ENCODE data around the gene CD74. TPM values are rescaled to one million over a fixed set of nuclear protein-coding genes. Genes with fewer than 3 reads are reported as not detected.

Gene CD74
- total RNA-seq, 3 donors from 2014 or later (not counting 1 experiment from before 2014, with no cell fraction given), result 550 to 913 (median 748) TPM

- peak overlapping the region; percentile 78 for H3K4me3 Mint-ChIP-seq
- peaks cover 7% of the 10 kb centered on the region for H3K36me3 Mint-ChIP-seq
- no peak for ATAC-seq
- H3K27me3 Mint-ChIP-seq (ENCODE audit: low read depth in 2 of 2), result no peaks in the 10 kb centered on the region
- 100% methylated on average over 5 of the region's 5 CpGs for WGBS (ENCODE audit: insufficient coverage)
- H3K27me3 ChIP-seq (ENCODE audit: control insufficient read depth, insufficient read depth, low read length), result no peaks in the 10 kb centered on the region
- intact Hi-C loops (cut with micrococcal nuclease), result no loop called here
- H3K27ac ChIP-seq (ENCODE audit: low read length), result peak overlapping the region; percentile 56
- no peak for TF ChIP-seq CTCF (IDR thresholded peaks at IDR 0.05)
- H3K27ac Mint-ChIP-seq, result peak overlapping the region; percentile 81 to 86
- no peak for DNase-seq
- H3K9me3 Mint-ChIP-seq, result no peaks in the 10 kb centered on the region
- H3K4me1 Mint-ChIP-seq, result peaks cover 21 to 38% of the 10 kb centered on the region in 2 donors
- H3K36me3 ChIP-seq (ENCODE audit: control insufficient read depth, insufficient read depth, low read length), result peaks cover 91% of the 10 kb centered on the region
- H3K4me1 ChIP-seq (ENCODE audit: control insufficient read depth, insufficient read depth, low read length), result peaks cover 45% of the 10 kb centered on the region
- no peak overlapping the region for H3K4me3 ChIP-seq (ENCODE audit: low read length)
- H3K9me3 ChIP-seq (ENCODE audit: control insufficient read depth, insufficient read depth, low read length), result no peaks in the 10 kb centered on the region
Observed at GRCh38 chr5:150377964-150378694, 34.6 kb downstream of the CD74 start.

GRCh38 chr5:150376799-150377771 lies 35.6 kb downstream of the CD74 start:
- peak overlapping the region; percentile 56 for H3K27ac ChIP-seq (ENCODE audit: low read length)
- peak in 1 of 2 donors; percentile 49 for DNase-seq
- peak overlapping the region; percentile 78 for H3K4me3 Mint-ChIP-seq
- H3K9me3 ChIP-seq (ENCODE audit: control insufficient read depth, insufficient read depth, low read length), result no peaks in the 10 kb centered on the region
- peaks cover 7% of the 10 kb centered on the region for H3K36me3 Mint-ChIP-seq
- H3K4me3 ChIP-seq (ENCODE audit: low read length), result no peak overlapping the region
- peak; percentile 65 to 73 (median 68) for ATAC-seq
- no peak for TF ChIP-seq CTCF (IDR thresholded peaks at IDR 0.05)
- no peaks in the 10 kb centered on the region for H3K9me3 Mint-ChIP-seq
- H3K4me1 ChIP-seq (ENCODE audit: control insufficient read depth, insufficient read depth, low read length), result peaks cover 45% of the 10 kb centered on the region
- H3K27me3 Mint-ChIP-seq (ENCODE audit: low read depth in 2 of 2), result no peaks in the 10 kb centered on the region
- 59% methylated on average over 9 of the region's 10 CpGs for WGBS (ENCODE audit: insufficient coverage)
- no peaks in the 10 kb centered on the region for H3K27me3 ChIP-seq (ENCODE audit: control insufficient read depth, insufficient read depth, low read length)
- H3K27ac Mint-ChIP-seq, result peak overlapping the region; percentile 81 to 86
- intact Hi-C loops (cut with micrococcal nuclease), result no loop called here
- peaks cover 21 to 38% of the 10 kb centered on the region in 2 donors for H3K4me1 Mint-ChIP-seq
- H3K36me3 ChIP-seq (ENCODE audit: control insufficient read depth, insufficient read depth, low read length), result peaks cover 91% of the 10 kb centered on the region

GRCh38 chr5:150374651-150375050 lies 38.1 kb downstream of the CD74 start:
- Mint-ChIP-seq H3K4me3 (no peak overlapping the region), H3K4me1 (peaks cover 21 to 41% of the 10 kb centered on the region in 2 donors), H3K9me3 (no peaks in the 10 kb centered on the region), H3K36me3 (peaks cover 7% of the 10 kb centered on the region), H3K27me3 (ENCODE audit: low read depth in 2 of 2) (no peaks in the 10 kb centered on the region), H3K27ac (peak overlapping the region in 1 of 2 donors; percentile 86)
- peaks cover 45% of the 10 kb centered on the region for H3K4me1 ChIP-seq (ENCODE audit: control insufficient read depth, insufficient read depth, low read length)
- H3K4me3 ChIP-seq (ENCODE audit: low read length), result no peak overlapping the region
- intact Hi-C loops (cut with micrococcal nuclease), result no loop called here
- peaks cover 91% of the 10 kb centered on the region for H3K36me3 ChIP-seq (ENCODE audit: control insufficient read depth, insufficient read depth, low read length)
- 94% methylated on average over 11 of the region's 11 CpGs for WGBS (ENCODE audit: insufficient coverage)
- H3K27me3 ChIP-seq (ENCODE audit: control insufficient read depth, insufficient read depth, low read length), result no peaks in the 10 kb centered on the region
- TF ChIP-seq CTCF (IDR thresholded peaks at IDR 0.05), result no peak
- no peak overlapping the region for H3K27ac ChIP-seq (ENCODE audit: low read length)
- H3K9me3 ChIP-seq (ENCODE audit: control insufficient read depth, insufficient read depth, low read length), result no peaks in the 10 kb centered on the region
- DNase-seq, result no peak
- no peak for ATAC-seq
